Suprapubic skin (tissue), 4 donors: ENCODE results near the gene FAF1. TPM values are rescaled to one million over a fixed set of nuclear protein-coding genes. Genes with fewer than 3 reads are reported as not detected.
"Not testable (repeated sequence)": the region's sequence is repeated elsewhere in the genome, so short reads cannot be mapped to it uniquely, and the experiment has no call there.

Experiments used
- DNase-seq, 2 donors: peaks; one replicate each; pipeline ENCODE4 v3.0.0-alpha.2; 2019; ENCODE audit warnings: low spot score in 2 of 2
- H3K27ac ChIP-seq: fragments of 200-600 bp; sonication (generic); one replicate; pipeline ENCODE4 v1.5.1; 2019
- H3K27me3 ChIP-seq: fragments of 200-600 bp; sonication (generic); one replicate; pipeline ENCODE4 v1.5.1; 2019
- H3K36me3 ChIP-seq: fragments of 200-600 bp; sonication (generic); one replicate; pipeline ENCODE4 v1.5.1; 2019
- H3K4me1 ChIP-seq: fragments of 200-600 bp; sonication (generic); one replicate; pipeline ENCODE4 v1.5.1; 2019
- H3K4me3 ChIP-seq: fragments of 200-600 bp; sonication (generic); one replicate; pipeline ENCODE4 v1.5.1; 2019; ENCODE audit warnings: mild to moderate bottlenecking
- H3K9me3 ChIP-seq: fragments of 200-600 bp; sonication (generic); one replicate; pipeline ENCODE4 v1.5.1; 2019
- CTCF ChIP-seq, 2 donors: fragments of 200-600 bp in 1 of 2; fragments of 450-650 bp in 1 of 2; sonication (generic) in 1 of 2; IDR thresholded peaks; one replicate each; pipeline ENCODE4 v1.5.1; 2016 to 2019; ENCODE audit warnings: antibody characterized with exemption in 2 of 2, mild to moderate bottlenecking in 1 of 2, moderate library complexity in 1 of 2
- EP300 ChIP-seq: sonication (generic); formaldehyde crosslinking; IDR thresholded peaks from one replicate; pipeline ENCODE4 v1.6.1; 2017; ENCODE audit warnings: antibody characterized with exemption
- POLR2A ChIP-seq, 2 donors: fragments of 450-650 bp; IDR thresholded peaks; one replicate each; pipeline ENCODE4 v1.6.1; 2017; ENCODE audit warnings: antibody characterized with exemption in 2 of 2, mild to moderate bottlenecking in 2 of 2, moderate library complexity in 2 of 2
- POLR2AphosphoS5 ChIP-seq, 3 donors: sonication (generic); formaldehyde crosslinking; IDR thresholded peaks; one replicate each; pipeline ENCODE4 v1.6.1; 2017; ENCODE audit warnings: antibody characterized with exemption in 3 of 3
- WGBS: methylation state at CpG from one replicate; pipeline ENCODE4 v1.1.5; 2018; 5-methylcytosine and 5-hydroxymethylcytosine counted together
- total RNA-seq, 4 donors: library from RNA; depleted of rRNA; stranded (reverse); fragments of >200 nt; gene quantifications; one replicate each; pipeline ENCODE4 v1.1.0, GENCODE V29; 2016

Gene FAF1
- total RNA-seq, 4 donors from 2014 or later, result 35.1 to 61.6 (median 45.4) TPM

- WGBS, result 22% methylated on average over 1 of the region's 1 CpG
- Histone ChIP-seq H3K27ac (no peak overlapping the region), H3K9me3 (no peaks in the 10 kb centered on the region), H3K4me1 (peaks cover 9% of the 10 kb centered on the region), H3K27me3 (no peaks in the 10 kb centered on the region), H3K36me3 (no peaks in the 10 kb centered on the region), H3K4me3 (no peak overlapping the region)
- DNase-seq, result no peak
- TF ChIP-seq POLR2AphosphoS5 (IDR thresholded peaks at IDR 0.05), result no peak
- TF ChIP-seq CTCF (IDR thresholded peaks at IDR 0.05), result no peak
- no peak for TF ChIP-seq EP300
- no peak for TF ChIP-seq POLR2A (IDR thresholded peaks at IDR 0.05)
These were observed 130.8 kb downstream of the FAF1 start for GRCh38 chr1:50829014-50829958.

GRCh38 chr1:50827546-50827945 lies 132.5 kb downstream of the FAF1 start:
- no peak overlapping the region for H3K27ac ChIP-seq
- no peaks in the 10 kb centered on the region for H3K9me3 ChIP-seq
- no peak for TF ChIP-seq CTCF (IDR thresholded peaks at IDR 0.05)
- no peak for TF ChIP-seq POLR2A (IDR thresholded peaks at IDR 0.05)
- TF ChIP-seq EP300, result no peak
- no peak for TF ChIP-seq POLR2AphosphoS5 (IDR thresholded peaks at IDR 0.05)
- no peak for DNase-seq
- no peak overlapping the region for H3K4me3 ChIP-seq
- WGBS, result 96% methylated on average over 4 of the region's 4 CpGs
- no peaks in the 10 kb centered on the region for H3K27me3 ChIP-seq
- H3K4me1 ChIP-seq, result peaks cover 9% of the 10 kb centered on the region
- no peaks in the 10 kb centered on the region for H3K36me3 ChIP-seq

- DNase-seq, H3K27me3 ChIP-seq, H3K27ac ChIP-seq, H3K4me3 ChIP-seq, H3K9me3 ChIP-seq, H3K4me1 ChIP-seq, H3K36me3 ChIP-seq: not testable (repeated sequence)
- WGBS, result 98% methylated on average over 21 of the region's 21 CpGs
These were observed 133.3 kb downstream of the FAF1 start for GRCh38 chr1:50826792-50827191.

- H3K4me3 ChIP-seq, result no peak overlapping the region
- H3K4me1 ChIP-seq, result no peaks in the 10 kb centered on the region
- H3K36me3 ChIP-seq, result no peaks in the 10 kb centered on the region
- H3K27ac ChIP-seq, result no peak overlapping the region
- TF ChIP-seq POLR2A (IDR thresholded peaks at IDR 0.05) (no peak), EP300 (no peak), POLR2AphosphoS5 (IDR thresholded peaks at IDR 0.05) (no peak), CTCF (IDR thresholded peaks at IDR 0.05) (no peak)
- no peak for DNase-seq
- no peaks in the 10 kb centered on the region for H3K9me3 ChIP-seq
- 89% methylated on average over 3 of the region's 3 CpGs for WGBS
- H3K27me3 ChIP-seq, result no peaks in the 10 kb centered on the region
These were observed 137.9 kb downstream of the FAF1 start for GRCh38 chr1:50822035-50822776.

- no peak for TF ChIP-seq EP300
- no peak for TF ChIP-seq POLR2A (IDR thresholded peaks at IDR 0.05)
- no peak for TF ChIP-seq CTCF (IDR thresholded peaks at IDR 0.05)
- no peak for TF ChIP-seq POLR2AphosphoS5 (IDR thresholded peaks at IDR 0.05)
These were observed 139.5 kb downstream of the FAF1 start for GRCh38 chr1:50820545-50820944.

More at GRCh38 chr1:50820545-50820944, 139.5 kb downstream of the FAF1 start:
- WGBS, result 79% methylated on average over 2 of the region's 2 CpGs
- Histone ChIP-seq H3K36me3 (no peaks in the 10 kb centered on the region), H3K27me3 (no peaks in the 10 kb centered on the region), H3K4me3 (no peak overlapping the region), H3K9me3 (no peaks in the 10 kb centered on the region), H3K4me1 (no peaks in the 10 kb centered on the region), H3K27ac (no peak overlapping the region)
- DNase-seq, result no peak
